ENCODE data around the gene PAX3. TPM values are rescaled to one million over a fixed set of nuclear protein-coding genes. Genes with fewer than 3 reads are reported as not detected.

The PAX3 gene
- total and polyA plus RNA-seq, 2 experiments from 2014 or later = 8.0 to 19.3 TPM

DNA sequence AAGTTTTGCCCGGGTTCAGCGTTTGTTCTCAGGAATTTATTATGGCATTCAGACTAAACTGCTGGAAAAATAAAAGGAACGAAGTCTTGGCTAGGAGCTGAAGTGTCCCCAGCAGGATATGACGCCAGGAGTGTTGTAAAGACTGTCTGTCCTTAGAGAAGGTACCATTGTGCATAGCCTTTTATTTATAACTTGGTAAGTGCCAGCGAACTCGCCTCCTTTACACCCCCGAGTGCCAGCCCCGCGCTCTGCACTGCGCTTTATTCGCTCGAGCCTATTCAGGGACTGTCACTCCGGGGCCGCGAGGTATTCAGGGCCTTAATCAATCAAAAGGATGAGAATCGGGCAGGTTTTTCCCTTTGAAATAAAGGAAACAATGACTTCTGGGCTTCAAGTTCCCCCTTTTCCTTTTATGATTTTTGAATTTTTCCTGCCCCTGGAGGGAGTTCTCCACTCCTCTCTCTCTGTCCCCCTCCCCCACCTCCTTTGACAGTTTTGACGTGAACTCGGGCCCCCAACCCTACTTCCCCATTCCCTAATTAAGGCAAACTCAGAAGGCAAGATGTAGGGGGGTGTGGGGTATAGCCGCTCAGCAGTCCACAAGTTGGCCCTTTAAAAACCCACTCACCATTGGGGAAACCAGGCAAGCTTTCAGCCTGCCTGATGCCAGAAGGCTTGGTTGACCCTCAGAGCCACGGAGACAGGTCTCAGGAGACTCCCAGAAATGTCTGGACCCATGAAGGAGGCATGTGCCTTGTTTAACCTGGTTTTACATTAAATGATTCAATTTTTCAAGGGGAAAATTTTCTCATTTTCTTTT lies 1.3 kb upstream of the PAX3 start:
- TF ChIP-seq, protein P1, sequence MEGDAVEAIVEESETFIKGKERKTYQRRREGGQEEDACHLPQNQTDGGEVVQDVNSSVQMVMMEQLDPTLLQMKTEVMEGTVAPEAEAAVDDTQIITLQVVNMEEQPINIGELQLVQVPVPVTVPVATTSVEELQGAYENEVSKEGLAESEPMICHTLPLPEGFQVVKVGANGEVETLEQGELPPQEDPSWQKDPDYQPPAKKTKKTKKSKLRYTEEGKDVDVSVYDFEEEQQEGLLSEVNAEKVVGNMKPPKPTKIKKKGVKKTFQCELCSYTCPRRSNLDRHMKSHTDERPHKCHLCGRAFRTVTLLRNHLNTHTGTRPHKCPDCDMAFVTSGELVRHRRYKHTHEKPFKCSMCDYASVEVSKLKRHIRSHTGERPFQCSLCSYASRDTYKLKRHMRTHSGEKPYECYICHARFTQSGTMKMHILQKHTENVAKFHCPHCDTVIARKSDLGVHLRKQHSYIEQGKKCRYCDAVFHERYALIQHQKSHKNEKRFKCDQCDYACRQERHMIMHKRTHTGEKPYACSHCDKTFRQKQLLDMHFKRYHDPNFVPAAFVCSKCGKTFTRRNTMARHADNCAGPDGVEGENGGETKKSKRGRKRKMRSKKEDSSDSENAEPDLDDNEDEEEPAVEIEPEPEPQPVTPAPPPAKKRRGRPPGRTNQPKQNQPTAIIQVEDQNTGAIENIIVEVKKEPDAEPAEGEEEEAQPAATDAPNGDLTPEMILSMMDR (IDR thresholded peaks at IDR 0.05; ENCODE audit: low read depth, low read length) = no peak
- peaks cover 10% of the 10 kb centered on the region for H3K4me1 ChIP-seq (ENCODE audit: low read depth)
- DNase-seq (ENCODE audit: low read depth in 1 of 2, low spot score in 1 of 2) = no peak
- no peak overlapping the region for H3K4me3 ChIP-seq
- no peaks in the 10 kb centered on the region for H3K36me3 ChIP-seq
- no peaks in the 10 kb centered on the region for H3K9me3 ChIP-seq (ENCODE audit: low read depth)
- H3K27me3 ChIP-seq = peaks cover 100% of the 10 kb centered on the region
- no peak overlapping the region for H3K27ac ChIP-seq

DNA sequence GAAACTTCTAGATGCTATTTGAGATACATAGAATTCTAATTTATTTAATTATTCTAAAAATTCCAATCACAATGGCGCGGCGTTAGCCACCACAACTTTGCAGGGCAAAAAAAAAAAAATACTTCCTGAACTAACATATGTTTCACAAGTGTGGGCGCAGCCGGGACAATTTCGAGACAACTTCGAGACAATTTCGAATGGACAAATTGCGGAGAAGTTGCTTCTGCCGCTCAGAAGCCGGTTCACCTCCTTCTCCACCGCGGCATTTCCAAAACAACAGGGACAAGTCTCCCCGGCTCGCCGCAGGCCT lies 842 bp downstream of the PAX3 start:
- peaks cover 100% of the 10 kb centered on the region for H3K27me3 ChIP-seq
- no peak overlapping the region for H3K27ac ChIP-seq
- no peak for DNase-seq (ENCODE audit: low read depth in 1 of 2, low spot score in 1 of 2)
- peaks cover 6% of the 10 kb centered on the region for H3K4me1 ChIP-seq (ENCODE audit: low read depth)
- H3K36me3 ChIP-seq = no peaks in the 10 kb centered on the region
- H3K4me3 ChIP-seq = peak overlapping the region; percentile 43
- TF ChIP-seq, protein P1 (IDR thresholded peaks at IDR 0.05; ENCODE audit: low read depth, low read length) = no peak
- no peaks in the 10 kb centered on the region for H3K9me3 ChIP-seq (ENCODE audit: low read depth)

DNA sequence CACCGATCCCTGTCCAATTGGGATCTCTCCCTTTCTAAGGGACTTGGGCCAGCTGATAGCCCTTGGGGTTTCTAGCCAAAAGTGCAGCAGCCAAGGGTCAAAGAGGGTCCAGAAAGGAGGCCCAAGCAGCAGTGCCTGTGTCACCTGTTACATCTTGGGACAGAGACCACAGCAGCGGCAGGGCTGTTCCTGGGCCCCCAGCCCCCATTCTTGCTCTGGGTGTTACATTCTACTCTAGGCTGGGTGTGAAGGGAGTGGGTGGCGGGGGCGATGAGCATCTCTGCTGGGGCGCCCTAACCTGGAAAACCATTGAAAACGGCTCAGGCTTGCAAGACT lies 1.2 kb downstream of the PAX3 start:
- H3K27me3 ChIP-seq = peaks cover 100% of the 10 kb centered on the region
- H3K27ac ChIP-seq = no peak overlapping the region
- no peaks in the 10 kb centered on the region for H3K9me3 ChIP-seq (ENCODE audit: low read depth)
- no peaks in the 10 kb centered on the region for H3K36me3 ChIP-seq
- no peak for DNase-seq (ENCODE audit: low read depth in 1 of 2, low spot score in 1 of 2)
- TF ChIP-seq, protein P1 (IDR thresholded peaks at IDR 0.05; ENCODE audit: low read depth, low read length) = no peak
- peak overlapping the region; percentile 43 for H3K4me3 ChIP-seq
- H3K4me1 ChIP-seq (ENCODE audit: low read depth) = peaks cover 6% of the 10 kb centered on the region

DNA sequence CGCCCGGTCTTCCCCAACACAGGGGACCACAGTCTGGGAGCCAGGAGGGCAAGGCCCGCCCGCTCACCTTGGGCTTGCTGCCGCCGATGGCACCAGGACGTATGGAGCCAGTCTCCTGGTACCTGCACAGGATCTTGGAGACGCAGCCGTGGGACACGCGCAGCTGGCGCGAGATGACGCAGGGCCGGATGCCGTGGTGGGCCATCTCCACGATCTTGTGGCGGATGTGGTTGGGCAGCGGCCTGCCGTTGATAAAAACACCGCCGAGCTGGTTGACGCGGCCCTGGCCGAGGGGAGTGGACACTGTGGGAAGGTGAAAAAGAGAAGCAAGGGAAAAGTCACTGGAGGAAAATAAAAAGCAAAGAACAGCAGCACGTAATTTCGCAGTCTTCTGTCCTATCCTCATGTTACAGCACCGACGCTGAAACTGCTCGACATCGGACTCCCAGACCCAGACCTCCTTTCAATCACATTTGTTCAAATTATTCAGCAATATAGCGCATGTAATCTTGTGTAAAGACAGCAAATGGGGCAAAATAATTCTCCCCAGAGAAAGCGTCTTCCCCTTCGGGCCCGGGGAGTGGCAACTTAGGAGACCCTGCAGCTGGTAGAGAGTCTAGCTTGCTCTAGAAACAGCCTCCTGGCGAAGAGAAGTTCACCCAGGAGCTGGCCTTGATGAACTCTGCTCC lies 1.7 kb downstream of the PAX3 start:
- no peak for DNase-seq (ENCODE audit: low read depth in 1 of 2, low spot score in 1 of 2)
- peaks cover 6% of the 10 kb centered on the region for H3K4me1 ChIP-seq (ENCODE audit: low read depth)
- TF ChIP-seq, protein P1 (IDR thresholded peaks at IDR 0.05; ENCODE audit: low read depth, low read length) = no peak
- H3K27ac ChIP-seq = no peak overlapping the region
- H3K9me3 ChIP-seq (ENCODE audit: low read depth) = no peaks in the 10 kb centered on the region
- no peaks in the 10 kb centered on the region for H3K36me3 ChIP-seq
- H3K4me3 ChIP-seq = peak overlapping the region; percentile 43
- H3K27me3 ChIP-seq = peaks cover 100% of the 10 kb centered on the region

DNA sequence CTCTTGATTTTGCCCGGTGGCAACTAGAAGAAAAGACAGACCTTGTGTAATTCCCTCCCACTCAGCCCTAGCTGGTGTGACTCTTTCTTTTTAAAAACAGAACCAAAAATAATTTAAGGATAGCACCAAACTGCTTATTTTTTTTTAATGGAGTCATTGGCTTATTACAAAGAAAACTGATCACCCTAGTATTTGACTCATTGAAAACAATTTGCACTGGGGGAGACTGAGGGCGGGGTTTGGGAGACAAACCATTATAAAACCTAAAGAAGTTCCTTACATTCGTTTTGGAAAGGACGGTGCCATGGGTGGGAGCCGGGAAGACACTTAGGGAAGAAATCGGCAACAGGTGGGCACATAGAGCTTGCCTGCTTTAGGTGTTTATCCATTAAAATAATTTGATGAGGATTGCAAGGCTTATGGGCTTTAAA lies 2.5 kb downstream of the PAX3 start:
- no peaks in the 10 kb centered on the region for H3K36me3 ChIP-seq
- H3K27ac ChIP-seq = no peak overlapping the region
- H3K4me3 ChIP-seq = no peak overlapping the region
- H3K27me3 ChIP-seq = peaks cover 100% of the 10 kb centered on the region
- H3K4me1 ChIP-seq (ENCODE audit: low read depth) = peaks cover 6% of the 10 kb centered on the region
- DNase-seq (ENCODE audit: low read depth in 1 of 2, low spot score in 1 of 2) = no peak
- H3K9me3 ChIP-seq (ENCODE audit: low read depth) = no peaks in the 10 kb centered on the region
- TF ChIP-seq, protein P1 (IDR thresholded peaks at IDR 0.05; ENCODE audit: low read depth, low read length) = no peak

Measured in cardiac muscle cell (in vitro differentiated cells and primary cell).